ENCODE data around the gene MLKL.
"Not testable (repeated sequence)": the region's sequence is repeated elsewhere in the genome, so short reads cannot be mapped to it uniquely, and the experiment has no call there.

MLKL gene

DNA sequence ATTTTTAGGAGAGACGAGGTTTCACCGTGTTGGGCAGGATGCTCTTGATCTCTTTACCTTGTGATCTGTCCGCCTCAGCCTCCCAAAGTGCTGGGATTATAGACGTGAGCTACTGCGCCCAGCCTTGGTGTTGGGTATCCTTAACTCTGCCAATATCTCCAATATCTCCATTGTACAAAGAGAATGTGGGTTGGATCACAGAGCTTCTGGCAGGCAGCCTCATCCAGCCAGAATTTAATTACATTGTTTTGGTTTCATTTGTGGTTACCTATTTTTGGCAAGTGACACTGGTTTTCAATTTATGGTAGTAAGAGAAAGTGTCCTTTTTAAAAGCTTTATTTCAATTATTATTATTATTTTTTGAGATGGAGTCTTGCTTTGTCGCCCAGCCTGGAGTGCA lies 20.0 kb downstream of the MLKL start:
- TF ChIP-seq, protein P1, sequence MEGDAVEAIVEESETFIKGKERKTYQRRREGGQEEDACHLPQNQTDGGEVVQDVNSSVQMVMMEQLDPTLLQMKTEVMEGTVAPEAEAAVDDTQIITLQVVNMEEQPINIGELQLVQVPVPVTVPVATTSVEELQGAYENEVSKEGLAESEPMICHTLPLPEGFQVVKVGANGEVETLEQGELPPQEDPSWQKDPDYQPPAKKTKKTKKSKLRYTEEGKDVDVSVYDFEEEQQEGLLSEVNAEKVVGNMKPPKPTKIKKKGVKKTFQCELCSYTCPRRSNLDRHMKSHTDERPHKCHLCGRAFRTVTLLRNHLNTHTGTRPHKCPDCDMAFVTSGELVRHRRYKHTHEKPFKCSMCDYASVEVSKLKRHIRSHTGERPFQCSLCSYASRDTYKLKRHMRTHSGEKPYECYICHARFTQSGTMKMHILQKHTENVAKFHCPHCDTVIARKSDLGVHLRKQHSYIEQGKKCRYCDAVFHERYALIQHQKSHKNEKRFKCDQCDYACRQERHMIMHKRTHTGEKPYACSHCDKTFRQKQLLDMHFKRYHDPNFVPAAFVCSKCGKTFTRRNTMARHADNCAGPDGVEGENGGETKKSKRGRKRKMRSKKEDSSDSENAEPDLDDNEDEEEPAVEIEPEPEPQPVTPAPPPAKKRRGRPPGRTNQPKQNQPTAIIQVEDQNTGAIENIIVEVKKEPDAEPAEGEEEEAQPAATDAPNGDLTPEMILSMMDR (IDR thresholded peaks at IDR 0.05; ENCODE audit: insufficient read depth, low read length) = no peak
- TF ChIP-seq, protein P2, sequence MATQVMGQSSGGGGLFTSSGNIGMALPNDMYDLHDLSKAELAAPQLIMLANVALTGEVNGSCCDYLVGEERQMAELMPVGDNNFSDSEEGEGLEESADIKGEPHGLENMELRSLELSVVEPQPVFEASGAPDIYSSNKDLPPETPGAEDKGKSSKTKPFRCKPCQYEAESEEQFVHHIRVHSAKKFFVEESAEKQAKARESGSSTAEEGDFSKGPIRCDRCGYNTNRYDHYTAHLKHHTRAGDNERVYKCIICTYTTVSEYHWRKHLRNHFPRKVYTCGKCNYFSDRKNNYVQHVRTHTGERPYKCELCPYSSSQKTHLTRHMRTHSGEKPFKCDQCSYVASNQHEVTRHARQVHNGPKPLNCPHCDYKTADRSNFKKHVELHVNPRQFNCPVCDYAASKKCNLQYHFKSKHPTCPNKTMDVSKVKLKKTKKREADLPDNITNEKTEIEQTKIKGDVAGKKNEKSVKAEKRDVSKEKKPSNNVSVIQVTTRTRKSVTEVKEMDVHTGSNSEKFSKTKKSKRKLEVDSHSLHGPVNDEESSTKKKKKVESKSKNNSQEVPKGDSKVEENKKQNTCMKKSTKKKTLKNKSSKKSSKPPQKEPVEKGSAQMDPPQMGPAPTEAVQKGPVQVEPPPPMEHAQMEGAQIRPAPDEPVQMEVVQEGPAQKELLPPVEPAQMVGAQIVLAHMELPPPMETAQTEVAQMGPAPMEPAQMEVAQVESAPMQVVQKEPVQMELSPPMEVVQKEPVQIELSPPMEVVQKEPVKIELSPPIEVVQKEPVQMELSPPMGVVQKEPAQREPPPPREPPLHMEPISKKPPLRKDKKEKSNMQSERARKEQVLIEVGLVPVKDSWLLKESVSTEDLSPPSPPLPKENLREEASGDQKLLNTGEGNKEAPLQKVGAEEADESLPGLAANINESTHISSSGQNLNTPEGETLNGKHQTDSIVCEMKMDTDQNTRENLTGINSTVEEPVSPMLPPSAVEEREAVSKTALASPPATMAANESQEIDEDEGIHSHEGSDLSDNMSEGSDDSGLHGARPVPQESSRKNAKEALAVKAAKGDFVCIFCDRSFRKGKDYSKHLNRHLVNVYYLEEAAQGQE (IDR thresholded peaks at IDR 0.05; ENCODE audit: insufficient replicate concordance, low read depth) = no peak
- no peak for TF ChIP-seq SPI1 (IDR thresholded peaks at IDR 0.05; ENCODE audit: borderline replicate concordance, low read depth)
- TF ChIP-seq POLR2AphosphoS5 (IDR thresholded peaks at IDR 0.05; ENCODE audit: low read depth) = no peak
- TF ChIP-seq GABPA (IDR thresholded peaks at IDR 0.05; ENCODE audit: low read depth) = no peak
- Histone ChIP-seq H3K27ac (replicated peaks) (no peak overlapping the region), H3K27me3 (ENCODE audit: insufficient read depth, poor library complexity, severe bottlenecking) (no peaks in the 10 kb centered on the region), H3K4me3 (replicated peaks; ENCODE audit: insufficient read depth, low read length) (no peak overlapping the region)
- no peak for DNase-seq (ENCODE audit: low read depth in 1 of 2, low spot score in 1 of 2)

DNA sequence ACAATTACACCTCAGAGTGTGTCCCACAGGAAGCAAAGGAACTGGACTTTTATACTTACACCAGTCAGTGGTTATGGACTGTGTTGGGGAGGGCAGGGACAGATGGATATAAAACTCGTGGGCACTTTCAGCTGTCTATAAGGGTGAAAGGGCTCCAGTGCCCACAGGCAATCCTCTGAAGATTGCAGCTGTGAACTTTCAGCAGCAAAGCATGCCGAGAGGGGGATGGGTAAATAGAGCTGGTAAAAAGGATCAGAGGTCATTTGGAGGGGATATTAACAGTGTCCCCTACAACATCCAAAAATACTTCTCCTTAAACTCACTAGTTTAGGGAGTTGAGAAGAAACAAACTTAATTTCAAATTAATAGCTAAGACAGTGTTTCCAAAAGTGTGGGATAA lies 20.7 kb downstream of the MLKL start:
- H3K27me3 ChIP-seq (ENCODE audit: insufficient read depth, poor library complexity, severe bottlenecking) = no peaks in the 10 kb centered on the region
- DNase-seq (ENCODE audit: low read depth in 1 of 2, low spot score in 1 of 2) = no peak
- TF ChIP-seq, protein P1 (IDR thresholded peaks at IDR 0.05; ENCODE audit: insufficient read depth, low read length) = no peak
- TF ChIP-seq SPI1 (IDR thresholded peaks at IDR 0.05; ENCODE audit: borderline replicate concordance, low read depth) (no peak), POLR2AphosphoS5 (IDR thresholded peaks at IDR 0.05; ENCODE audit: low read depth) (no peak)
- TF ChIP-seq, protein P2 (IDR thresholded peaks at IDR 0.05; ENCODE audit: insufficient replicate concordance, low read depth) = no peak
- no peak overlapping the region for H3K4me3 ChIP-seq (replicated peaks; ENCODE audit: insufficient read depth, low read length)
- H3K27ac ChIP-seq (replicated peaks) = no peak overlapping the region

DNA sequence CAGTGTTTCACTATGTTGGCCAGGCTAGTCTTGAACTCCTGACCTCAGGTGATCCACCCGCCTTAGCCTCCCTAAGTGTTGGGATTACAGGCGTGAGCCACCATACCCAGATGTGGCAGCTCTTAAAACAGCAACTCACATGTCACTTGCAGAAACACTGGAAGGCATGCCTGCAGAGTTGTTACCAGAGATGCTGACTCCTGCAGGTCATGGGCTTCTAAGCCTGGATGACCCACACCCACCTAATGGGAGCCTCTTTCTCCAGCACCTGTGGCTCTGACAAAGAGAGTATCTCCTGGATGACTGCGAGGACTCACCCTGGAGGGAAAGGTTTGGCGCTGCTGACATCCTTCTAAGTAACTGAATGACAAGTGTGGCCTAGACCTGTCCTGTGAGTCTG lies 22.8 kb downstream of the MLKL start:
- Histone ChIP-seq H3K27me3 (ENCODE audit: insufficient read depth, poor library complexity, severe bottlenecking) (no peaks in the 10 kb centered on the region), H3K4me3 (replicated peaks; ENCODE audit: insufficient read depth, low read length) (no peak overlapping the region), H3K27ac (replicated peaks) (no peak overlapping the region)
- no peak for DNase-seq (ENCODE audit: low read depth in 1 of 2, low spot score in 1 of 2)
- TF ChIP-seq SPI1 (IDR thresholded peaks at IDR 0.05; ENCODE audit: borderline replicate concordance, low read depth) = no peak

DNA sequence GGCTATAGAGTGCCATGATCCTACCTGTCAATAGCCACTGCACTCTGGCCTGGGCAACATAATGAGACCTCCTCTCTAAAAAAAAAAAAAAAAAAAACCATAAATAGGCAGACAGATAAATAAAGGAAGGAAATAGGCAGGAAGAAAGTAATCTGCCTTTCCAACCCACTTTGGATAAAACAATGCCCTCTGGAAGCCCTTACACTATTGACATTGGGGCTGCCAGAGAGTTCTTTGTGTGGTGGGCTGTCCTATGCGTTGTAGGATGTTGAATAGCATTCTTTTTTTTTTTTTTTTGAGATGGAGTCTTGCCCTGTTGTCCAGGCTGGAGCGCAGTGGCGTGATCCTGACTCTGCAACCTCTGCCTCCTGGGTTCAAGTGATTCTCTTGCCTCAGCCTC lies 26.8 kb downstream of the MLKL start:
- TF ChIP-seq GABPA (IDR thresholded peaks at IDR 0.05; ENCODE audit: low read depth) (no peak), POLR2AphosphoS5 (IDR thresholded peaks at IDR 0.05; ENCODE audit: low read depth) (no peak)
- no peak for DNase-seq (ENCODE audit: low read depth in 1 of 2, low spot score in 1 of 2)
- H3K27me3 ChIP-seq (ENCODE audit: insufficient read depth, poor library complexity, severe bottlenecking) = no peaks in the 10 kb centered on the region
- H3K27ac ChIP-seq (replicated peaks) = no peak overlapping the region
- no peak overlapping the region for H3K4me3 ChIP-seq (replicated peaks; ENCODE audit: insufficient read depth, low read length)

DNA sequence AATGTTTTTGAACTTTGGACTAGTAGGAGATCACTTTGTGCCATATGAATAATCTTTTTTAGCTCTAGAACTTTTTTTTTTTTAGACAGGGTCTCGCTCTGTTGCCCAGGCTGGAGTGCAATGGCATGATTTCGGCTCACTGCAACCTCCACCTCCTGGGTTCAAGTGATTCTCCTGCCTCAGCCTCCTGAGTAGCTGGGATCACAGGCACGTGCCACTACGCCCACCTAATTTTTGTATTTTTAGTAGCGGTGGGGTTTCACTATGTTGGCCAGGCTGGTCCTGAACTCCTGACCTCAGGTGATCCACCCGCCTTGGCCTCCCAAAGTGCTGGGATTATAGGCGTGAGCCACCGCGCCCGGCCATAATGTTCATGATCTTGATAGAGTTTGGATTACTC lies 31.8 kb downstream of the MLKL start:
- H3K27ac ChIP-seq (replicated peaks); DNase-seq (ENCODE audit: low read depth in 1 of 2, low spot score in 1 of 2); H3K4me3 ChIP-seq (replicated peaks; ENCODE audit: insufficient read depth, low read length); H3K27me3 ChIP-seq (ENCODE audit: insufficient read depth, poor library complexity, severe bottlenecking): not testable (repeated sequence)

All from HL-60 (cell line).